ELR (cell line): Measurements from ENCODE around the gene CLNK.
"Not testable (repeated sequence)": the region's sequence is repeated elsewhere in the genome, so short reads cannot be mapped to it uniquely, and the experiment has no call there.

Experiments used
- DNase-seq: peaks from one replicate; pipeline ENCODE4 v3.0.0-alpha.2; 2015; ENCODE audit warnings: low read depth

Gene CLNK

GRCh38 chr4:10662937-10663336 is 21.6 kb downstream of the CLNK start:
- DNase-seq, result no peak

- DNase-seq, result no peak
Observed at GRCh38 chr4:10661047-10661446, 23.5 kb downstream of the CLNK start.

- DNase-seq, result no peak
Observed at GRCh38 chr4:10659251-10659650, 25.3 kb downstream of the CLNK start.

- DNase-seq, result peak; percentile 52
Observed at GRCh38 chr4:10656988-10657387, 27.6 kb downstream of the CLNK start.

GRCh38 chr4:10656420-10656819 is 28.1 kb downstream of the CLNK start:
- no peak for DNase-seq

GRCh38 chr4:10655968-10656367 is 28.6 kb downstream of the CLNK start:
- peak; percentile 87 for DNase-seq

GRCh38 chr4:10648479-10648878 is 36.1 kb downstream of the CLNK start:
- no peak for DNase-seq

GRCh38 chr4:10647846-10648245 is 36.7 kb downstream of the CLNK start:
- peak; percentile 56 for DNase-seq

- DNase-seq, result peak; percentile 31
Observed at GRCh38 chr4:10643600-10644425, 40.8 kb downstream of the CLNK start.

GRCh38 chr4:10640561-10641201 is 43.9 kb downstream of the CLNK start:
- no peak for DNase-seq

- no peak for DNase-seq
Observed at GRCh38 chr4:10639664-10640063, 44.9 kb downstream of the CLNK start.

- peak; percentile 29 for DNase-seq
Observed at GRCh38 chr4:10639100-10639499, 45.5 kb downstream of the CLNK start.

GRCh38 chr4:10635091-10635490 is 49.5 kb downstream of the CLNK start:
- DNase-seq, result no peak

- DNase-seq, result no peak
Observed at GRCh38 chr4:10629394-10629793, 55.2 kb downstream of the CLNK start.

- DNase-seq, result no peak
Observed at GRCh38 chr4:10625131-10625530, 59.4 kb downstream of the CLNK start.

GRCh38 chr4:10623862-10624261 is 60.7 kb downstream of the CLNK start:
- no peak for DNase-seq

- peak; percentile 52 for DNase-seq
Observed at GRCh38 chr4:10623241-10623640, 61.3 kb downstream of the CLNK start.

- peak; percentile 45 for DNase-seq
Observed at GRCh38 chr4:10622728-10623127, 61.8 kb downstream of the CLNK start.

GRCh38 chr4:10620935-10621488 is 63.6 kb downstream of the CLNK start:
- no peak for DNase-seq

GRCh38 chr4:10619855-10620254 is 64.7 kb downstream of the CLNK start:
- no peak for DNase-seq

- DNase-seq, result peak; percentile 19
Observed at GRCh38 chr4:10619220-10619619, 65.3 kb downstream of the CLNK start.

- not testable (repeated sequence) for DNase-seq
Observed at GRCh38 chr4:10614926-10615325, 69.6 kb downstream of the CLNK start.

- DNase-seq, result no peak
Observed at GRCh38 chr4:10613926-10614478, 70.6 kb downstream of the CLNK start.
